HG03378 (cell line): ENCODE results near the gene FAM163A.

Experiments used
- ATAC-seq: cut with Tn5 transposase; IDR thresholded peaks from one replicate; pipeline ENCODE4 v1.9.1; 2021; ENCODE audit warnings: mild to moderate bottlenecking, moderate library complexity; ENCODE audit not compliant: unreplicated experiment

The FAM163A gene

DNA sequence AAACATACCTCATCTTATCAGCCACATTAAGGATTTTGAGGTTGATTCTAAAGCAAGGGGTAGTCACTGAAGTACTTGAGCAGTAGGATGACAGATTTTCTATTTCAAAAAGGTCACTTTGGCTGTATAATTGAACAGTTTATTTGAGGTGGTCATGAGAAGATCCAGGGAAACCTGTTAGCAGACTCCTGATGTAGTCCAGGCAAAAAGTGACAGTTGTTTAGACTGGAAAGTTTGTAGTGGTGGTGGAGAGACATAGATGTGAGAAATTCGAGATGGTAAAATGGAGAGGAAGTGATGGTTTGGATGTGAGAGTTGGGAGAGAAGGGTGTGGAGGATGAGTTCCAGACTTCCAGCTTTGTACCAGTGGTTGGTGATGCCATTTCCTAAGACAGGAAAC, 7.5 kb downstream of the FAM163A start:
- ATAC-seq, result no peak

- no peak for ATAC-seq
These were observed 10.0 kb downstream of the FAM163A start for GRCh38 chr1:179753061-179753460.

- ATAC-seq, result no peak
These were observed 11.0 kb downstream of the FAM163A start for GRCh38 chr1:179754041-179754624.

DNA sequence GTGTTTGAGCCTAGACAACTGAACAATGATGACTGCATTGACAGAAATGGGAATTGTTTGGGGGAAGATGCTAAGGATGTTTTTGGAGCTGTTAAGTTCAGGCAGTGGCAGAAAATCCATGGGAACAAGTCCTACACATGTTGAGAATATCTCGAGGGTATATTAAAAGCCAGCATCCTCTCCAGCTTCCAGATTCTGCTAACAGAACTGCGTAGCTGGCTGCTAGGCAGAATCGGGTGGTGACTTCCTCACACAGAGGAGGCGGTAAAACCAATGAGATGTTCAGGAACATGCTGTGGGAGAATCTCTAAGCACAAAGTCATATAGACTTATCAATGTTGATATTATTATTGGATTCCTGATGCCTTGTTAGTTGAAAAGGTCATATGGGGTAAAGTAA, 14.8 kb downstream of the FAM163A start:
- ATAC-seq, result no peak

- no peak for ATAC-seq
These were observed 17.4 kb downstream of the FAM163A start for GRCh38 chr1:179760521-179760920.

- ATAC-seq, result no peak
These were observed 18.2 kb downstream of the FAM163A start for GRCh38 chr1:179761296-179761695.

GRCh38 chr1:179761846-179762640, 19.0 kb downstream of the FAM163A start:
- no peak for ATAC-seq

DNA sequence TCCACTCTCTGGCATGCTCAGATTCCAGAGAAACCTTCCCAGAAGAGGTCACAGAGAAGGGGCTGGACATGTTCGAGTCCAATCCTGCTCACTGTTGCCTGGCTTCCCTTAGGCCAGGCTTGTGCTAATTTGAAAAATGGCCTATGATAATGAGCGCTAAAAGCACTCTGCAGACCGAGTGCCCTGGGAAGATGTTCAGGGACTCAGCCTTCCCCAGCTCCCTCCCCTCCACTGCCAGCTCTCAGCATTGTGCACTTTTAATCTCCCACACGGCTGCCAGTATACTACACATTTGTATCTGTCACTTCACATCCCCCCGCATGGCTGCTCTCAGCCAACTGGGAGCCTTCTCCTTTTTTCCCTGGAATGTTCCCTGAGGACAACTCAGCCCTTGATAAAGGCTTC, 24.1 kb downstream of the FAM163A start:
- ATAC-seq, result no peak

GRCh38 chr1:179767996-179768395, 24.9 kb downstream of the FAM163A start:
- no peak for ATAC-seq

DNA sequence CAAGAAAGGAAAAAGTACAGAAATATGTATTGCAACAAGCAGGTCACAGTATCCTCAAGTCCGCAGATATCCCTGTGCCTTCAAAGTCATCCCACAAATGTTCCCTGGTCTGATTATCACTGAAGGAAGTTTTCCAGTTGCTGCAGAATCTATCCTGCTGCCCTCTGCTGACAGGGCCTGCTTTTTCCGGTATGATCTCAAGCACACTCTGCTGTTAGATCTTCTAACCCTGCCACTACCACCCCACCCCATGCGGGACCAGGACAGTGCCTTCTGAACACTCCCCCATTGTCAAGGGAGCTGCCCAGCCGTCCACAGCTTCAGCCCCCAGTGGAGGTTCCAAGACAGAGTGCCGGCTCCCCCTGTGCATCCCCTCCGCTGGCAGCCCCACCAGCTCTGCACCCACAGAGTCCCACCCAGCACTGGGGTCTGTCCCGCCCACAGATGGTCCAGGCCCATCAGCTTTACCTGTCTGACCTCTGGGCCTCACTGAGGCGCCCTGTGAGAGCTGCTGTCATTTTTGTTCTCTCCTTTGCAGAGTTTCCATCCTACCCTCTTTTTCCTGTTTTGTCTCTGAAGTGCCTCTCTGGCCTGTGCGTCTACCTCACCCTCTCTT, 27.9 kb downstream of the FAM163A start:
- no peak for ATAC-seq

- ATAC-seq, result no peak
These were observed 30.2 kb downstream of the FAM163A start for GRCh38 chr1:179773264-179773663.

GRCh38 chr1:179774000-179774399, 30.9 kb downstream of the FAM163A start:
- ATAC-seq, result no peak

GRCh38 chr1:179774566-179774965, 31.5 kb downstream of the FAM163A start:
- no peak for ATAC-seq

DNA sequence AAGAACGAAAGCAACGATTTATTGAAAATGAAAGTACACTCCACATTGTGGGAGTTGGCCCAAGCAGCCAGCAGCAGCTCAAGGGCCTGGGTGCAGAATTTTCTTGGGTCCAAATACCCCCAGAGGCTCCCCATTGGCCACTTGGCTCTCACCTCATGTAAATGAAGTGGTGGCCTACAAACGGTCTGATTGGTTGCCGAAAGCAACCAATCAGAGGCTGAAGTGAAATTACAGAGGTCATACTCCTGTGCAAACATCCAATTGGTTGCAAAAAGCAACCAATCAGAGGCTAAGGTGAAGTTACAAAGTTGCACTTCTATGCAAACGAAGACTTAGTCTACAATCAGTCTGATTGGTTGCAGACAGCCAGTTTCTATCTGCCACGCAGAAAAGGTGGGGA, 31.9 kb downstream of the FAM163A start:
- no peak for ATAC-seq

DNA sequence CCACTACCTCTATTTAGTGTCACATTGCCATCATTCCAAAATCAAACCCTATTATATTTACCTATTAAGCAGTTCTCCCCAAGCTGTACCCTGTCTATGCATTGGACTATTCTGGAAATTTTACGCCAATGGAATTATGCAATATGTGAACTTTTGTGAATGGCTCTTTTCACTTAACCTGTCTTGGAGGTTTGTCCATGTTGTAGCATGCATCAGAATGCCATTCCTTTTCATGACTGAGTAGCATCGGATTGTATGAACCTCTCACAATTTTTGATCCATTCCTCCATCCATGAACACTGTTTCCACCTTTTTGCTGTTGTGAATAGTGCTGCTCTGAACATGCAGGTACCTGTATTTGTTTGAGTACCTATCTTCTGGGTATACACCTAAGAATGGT, 33.7 kb downstream of the FAM163A start:
- no peak for ATAC-seq

GRCh38 chr1:179777731-179778130, 34.6 kb downstream of the FAM163A start:
- ATAC-seq, result no peak

DNA sequence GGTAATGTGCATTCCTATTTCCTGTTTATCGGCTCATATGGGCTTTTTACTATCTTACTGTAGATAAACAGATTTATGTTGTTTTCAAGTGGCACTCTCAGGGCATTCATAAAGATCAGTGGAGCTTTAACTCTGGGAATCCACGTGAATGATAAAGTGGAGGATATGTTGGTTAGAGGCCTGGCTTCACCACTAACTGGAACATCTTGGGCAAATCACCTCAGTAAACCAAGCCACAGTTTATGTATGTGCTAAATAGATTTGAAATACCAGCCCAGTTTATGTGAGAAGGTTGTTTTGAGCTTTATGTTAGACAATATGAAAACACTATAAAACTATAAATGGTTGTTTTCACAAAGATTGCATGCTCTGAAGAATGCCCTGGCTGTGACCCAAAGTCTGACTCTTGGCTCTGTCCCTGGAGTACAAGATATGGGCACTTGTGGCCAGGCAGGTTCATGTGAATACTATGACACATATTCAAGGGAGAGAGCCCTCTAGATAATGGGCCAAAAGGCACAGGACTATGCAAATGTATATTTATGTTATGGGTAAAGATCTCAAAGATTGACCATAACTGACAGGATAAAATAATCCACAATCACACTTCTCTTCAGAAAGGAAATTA, 36.7 kb downstream of the FAM163A start:
- ATAC-seq, result no peak

- ATAC-seq, result no peak
These were observed 38.9 kb downstream of the FAM163A start for GRCh38 chr1:179781962-179782361.

- ATAC-seq, result no peak
These were observed 41.9 kb downstream of the FAM163A start for GRCh38 chr1:179785031-179785431.

DNA sequence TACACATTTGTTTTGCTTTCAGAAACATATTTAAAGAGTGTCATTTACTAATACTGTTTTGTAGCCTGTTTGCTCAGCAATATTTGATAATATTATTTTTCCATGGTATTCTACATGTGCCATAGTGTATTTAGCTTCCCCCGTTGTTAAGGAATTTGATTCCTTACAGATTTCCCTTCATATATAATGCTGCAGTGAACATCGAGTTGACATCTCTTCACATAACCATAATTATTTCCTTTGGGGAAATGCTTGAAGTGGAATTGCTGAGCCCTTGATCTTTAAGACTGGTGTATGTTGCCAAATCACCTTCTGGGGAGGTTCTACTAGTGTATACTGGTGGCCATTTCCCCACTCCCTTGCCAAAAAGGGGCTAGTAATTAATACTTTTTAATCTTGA, 42.6 kb downstream of the FAM163A start:
- ATAC-seq, result no peak

- ATAC-seq, result no peak
These were observed 44.0 kb downstream of the FAM163A start for GRCh38 chr1:179786815-179787685.
